Nephron (organoid): ENCODE measurements around the gene MAP4K3.

ENCODE experiments used
- H3K27ac Mint-ChIP-seq, 3 experiments: 2 replicates each; pipeline ENCODE4 v1.8.0; 2020; ENCODE audit warnings: mixed read lengths in 3 of 3, mild to moderate bottlenecking in 2 of 3, moderate library complexity in 1 of 3
- H3K27me3 Mint-ChIP-seq: 2 replicates; pipeline ENCODE4 v1.8.0; 2021; ENCODE audit warnings: low read depth, mild to moderate bottlenecking, moderate library complexity, mixed read lengths
- H3K36me3 Mint-ChIP-seq: 2 replicates; pipeline ENCODE4 v1.8.0; 2020; ENCODE audit warnings: low read depth, mixed read lengths
- H3K4me1 Mint-ChIP-seq: 2 replicates; pipeline ENCODE4 v1.8.0; 2020; ENCODE audit warnings: mixed read lengths
- H3K4me3 Mint-ChIP-seq, 3 experiments: 2 replicates each; pipeline ENCODE4 v1.8.0; 2020; ENCODE audit warnings: mild to moderate bottlenecking in 3 of 3, mixed read lengths in 3 of 3, moderate library complexity in 2 of 3
- H3K9me3 Mint-ChIP-seq: 2 replicates; pipeline ENCODE4 v1.8.0; 2020; ENCODE audit warnings: mixed read lengths
- TF ChIP-seq, protein P1 (sequence below), 3 experiments: fragments of 200-600 bp; sonication (generic); IDR thresholded peaks; one replicate each; pipeline ENCODE4 v1.5.0; 2021; ENCODE audit warnings: antibody characterized with exemption in 3 of 3; ENCODE audit not compliant: unreplicated experiment in 3 of 3

Gene MAP4K3

DNA sequence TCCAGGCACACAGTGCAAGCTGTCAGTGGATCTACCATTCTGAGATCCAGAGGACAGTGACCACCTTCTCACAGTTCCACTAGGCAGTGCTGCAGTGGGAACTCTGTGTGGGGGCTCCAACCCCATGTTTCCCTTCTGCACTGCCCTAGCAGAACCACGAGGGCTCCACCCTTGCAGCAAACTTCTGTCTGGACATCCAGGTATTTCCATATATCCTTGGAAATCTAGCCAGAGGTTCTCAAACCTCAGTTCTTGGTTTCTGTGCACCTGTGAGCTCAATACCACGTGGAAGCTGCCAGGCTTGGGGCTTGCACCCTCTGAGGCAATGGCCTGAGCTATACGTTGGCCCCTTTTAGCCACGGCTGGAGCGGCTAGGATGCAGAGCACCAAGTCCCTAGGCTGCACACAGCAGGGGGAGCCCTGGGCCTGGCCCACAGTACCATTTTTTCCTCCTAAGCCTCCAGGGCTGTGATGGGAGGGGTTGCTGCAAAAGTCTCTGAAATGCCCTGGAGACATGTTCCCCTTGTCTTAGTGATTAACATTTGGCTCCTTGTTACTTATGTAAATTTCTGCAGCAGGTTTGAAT, 77.5 kb downstream of the MAP4K3 start:
- H3K27me3 Mint-ChIP-seq = no peaks in the 10 kb centered on the region
- H3K36me3 Mint-ChIP-seq = peaks cover 83% of the 10 kb centered on the region
- peaks cover 36% of the 10 kb centered on the region for H3K9me3 Mint-ChIP-seq
- H3K4me3 Mint-ChIP-seq = no peak overlapping the region
- peaks cover 6% of the 10 kb centered on the region for H3K4me1 Mint-ChIP-seq
- no peak overlapping the region for H3K27ac Mint-ChIP-seq
- TF ChIP-seq, protein P1, sequence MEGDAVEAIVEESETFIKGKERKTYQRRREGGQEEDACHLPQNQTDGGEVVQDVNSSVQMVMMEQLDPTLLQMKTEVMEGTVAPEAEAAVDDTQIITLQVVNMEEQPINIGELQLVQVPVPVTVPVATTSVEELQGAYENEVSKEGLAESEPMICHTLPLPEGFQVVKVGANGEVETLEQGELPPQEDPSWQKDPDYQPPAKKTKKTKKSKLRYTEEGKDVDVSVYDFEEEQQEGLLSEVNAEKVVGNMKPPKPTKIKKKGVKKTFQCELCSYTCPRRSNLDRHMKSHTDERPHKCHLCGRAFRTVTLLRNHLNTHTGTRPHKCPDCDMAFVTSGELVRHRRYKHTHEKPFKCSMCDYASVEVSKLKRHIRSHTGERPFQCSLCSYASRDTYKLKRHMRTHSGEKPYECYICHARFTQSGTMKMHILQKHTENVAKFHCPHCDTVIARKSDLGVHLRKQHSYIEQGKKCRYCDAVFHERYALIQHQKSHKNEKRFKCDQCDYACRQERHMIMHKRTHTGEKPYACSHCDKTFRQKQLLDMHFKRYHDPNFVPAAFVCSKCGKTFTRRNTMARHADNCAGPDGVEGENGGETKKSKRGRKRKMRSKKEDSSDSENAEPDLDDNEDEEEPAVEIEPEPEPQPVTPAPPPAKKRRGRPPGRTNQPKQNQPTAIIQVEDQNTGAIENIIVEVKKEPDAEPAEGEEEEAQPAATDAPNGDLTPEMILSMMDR (IDR thresholded peaks at IDR 0.05; ENCODE audit: unreplicated experiment in 3 of 3) = no peak

DNA sequence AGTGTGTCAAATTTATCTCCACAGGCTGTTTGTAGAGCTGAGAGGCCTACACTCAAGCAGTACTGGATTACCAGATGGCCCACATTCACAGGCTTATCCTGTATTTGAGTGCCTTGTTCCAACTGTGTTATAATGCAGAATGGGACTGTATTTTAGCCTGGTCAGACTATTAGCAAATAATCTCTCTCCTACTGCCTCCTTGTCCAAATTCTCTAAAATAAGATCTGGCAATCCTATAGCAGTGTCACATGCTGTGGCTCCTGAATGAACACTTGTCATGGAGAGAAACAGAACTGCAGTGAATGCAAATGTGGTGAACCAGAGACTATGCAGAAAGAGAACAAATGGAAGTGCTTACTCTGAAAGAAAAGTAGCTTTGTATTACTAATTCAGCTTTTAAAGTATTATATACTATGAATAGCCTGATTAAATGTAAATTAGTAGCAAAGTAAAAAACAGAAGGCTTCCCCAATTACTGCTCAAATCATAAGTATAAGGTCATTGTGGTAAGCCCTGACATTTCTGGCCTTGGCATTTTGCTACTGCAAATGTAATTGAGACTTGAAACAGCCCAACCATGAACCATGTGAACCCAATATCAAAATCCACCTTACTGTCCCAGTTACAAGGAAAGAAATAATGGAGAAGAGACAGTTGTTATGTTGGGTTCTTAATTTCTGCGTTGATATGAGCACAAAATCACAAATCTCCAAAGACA, 80.0 kb downstream of the MAP4K3 start:
- no peaks in the 10 kb centered on the region for H3K27me3 Mint-ChIP-seq

DNA sequence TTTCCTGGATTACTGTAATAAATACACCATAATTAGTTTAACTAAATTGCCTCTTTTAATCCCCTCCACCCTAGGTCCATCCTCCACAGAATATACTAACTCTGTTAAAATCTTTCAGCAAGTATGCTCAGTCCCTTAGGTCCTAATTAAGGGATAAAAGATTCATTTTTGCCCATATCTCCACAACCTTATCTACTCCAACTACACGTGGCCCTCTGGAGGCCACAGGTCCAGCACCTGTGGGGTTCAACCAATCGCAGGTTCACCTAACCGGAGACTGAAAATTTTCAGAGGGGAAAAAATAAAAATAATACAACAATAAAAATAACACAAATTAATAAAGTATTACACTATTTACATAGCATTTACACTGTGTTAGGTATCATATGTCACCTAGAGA, 86.4 kb downstream of the MAP4K3 start:
- Mint-ChIP-seq H3K36me3 (peaks cover 35% of the 10 kb centered on the region), H3K4me1 (no peaks in the 10 kb centered on the region), H3K27me3 (no peaks in the 10 kb centered on the region), H3K9me3 (no peaks in the 10 kb centered on the region), H3K27ac (no peak overlapping the region), H3K4me3 (no peak overlapping the region)
- TF ChIP-seq, protein P1 (IDR thresholded peaks at IDR 0.05; ENCODE audit: unreplicated experiment in 3 of 3) = no peak

More for the DNA sequence above, 80.0 kb downstream of the MAP4K3 start:
- peaks cover 26% of the 10 kb centered on the region for H3K9me3 Mint-ChIP-seq
- TF ChIP-seq, protein P1 (IDR thresholded peaks at IDR 0.05; ENCODE audit: unreplicated experiment in 3 of 3) = no peak
- no peak overlapping the region for H3K4me3 Mint-ChIP-seq
- peaks cover 6% of the 10 kb centered on the region for H3K4me1 Mint-ChIP-seq
- peaks cover 74% of the 10 kb centered on the region for H3K36me3 Mint-ChIP-seq
- H3K27ac Mint-ChIP-seq = no peak overlapping the region

DNA sequence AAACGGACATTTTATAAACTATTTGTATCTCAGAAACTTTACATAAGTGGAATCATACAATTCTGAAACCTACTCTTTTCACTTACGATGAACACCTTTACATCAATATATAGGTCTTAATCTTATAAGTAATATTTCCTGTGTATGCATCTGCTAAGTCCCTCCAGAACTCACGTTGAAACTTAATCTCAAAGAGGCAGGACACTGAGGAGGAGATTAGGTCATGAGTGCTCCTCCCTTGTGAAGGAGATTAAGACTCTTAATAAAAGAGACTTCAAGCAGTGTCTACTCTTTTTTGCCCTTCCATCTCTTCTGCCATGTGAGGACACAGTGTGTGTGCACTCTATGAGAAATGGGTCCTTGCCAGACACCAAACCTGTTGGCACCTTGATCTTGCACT, 98.6 kb downstream of the MAP4K3 start:
- Mint-ChIP-seq H3K4me3 (no peak overlapping the region), H3K4me1 (no peaks in the 10 kb centered on the region), H3K9me3 (no peaks in the 10 kb centered on the region), H3K27ac (no peak overlapping the region), H3K27me3 (no peaks in the 10 kb centered on the region), H3K36me3 (peaks cover 40% of the 10 kb centered on the region)
- TF ChIP-seq, protein P1 (IDR thresholded peaks at IDR 0.05; ENCODE audit: unreplicated experiment in 3 of 3) = no peak

DNA sequence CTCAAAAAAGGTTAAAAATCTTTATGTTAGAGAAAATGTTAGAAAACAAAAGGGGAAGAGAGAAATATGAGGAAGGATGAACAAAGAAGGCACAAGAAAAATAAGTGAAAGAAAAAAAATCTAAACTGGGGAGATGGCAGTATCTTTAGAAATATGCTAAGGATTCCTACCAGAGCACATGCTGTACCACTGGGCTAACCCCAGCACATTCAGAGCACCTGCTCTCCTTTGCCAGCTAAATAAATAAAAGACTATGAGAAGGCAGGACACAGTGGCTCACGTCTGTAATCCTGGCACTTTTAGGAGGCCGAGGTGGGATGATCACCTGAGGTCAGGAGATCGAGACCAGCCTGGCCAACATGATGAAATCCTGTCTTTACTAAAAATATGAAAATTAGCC, 101.2 kb downstream of the MAP4K3 start:
- Mint-ChIP-seq H3K9me3 (no peaks in the 10 kb centered on the region), H3K4me3 (no peak overlapping the region), H3K27ac (no peak overlapping the region), H3K27me3 (no peaks in the 10 kb centered on the region), H3K36me3 (peaks cover 29% of the 10 kb centered on the region), H3K4me1 (no peaks in the 10 kb centered on the region)
- TF ChIP-seq, protein P1 (IDR thresholded peaks at IDR 0.05; ENCODE audit: unreplicated experiment in 3 of 3) = no peak

DNA sequence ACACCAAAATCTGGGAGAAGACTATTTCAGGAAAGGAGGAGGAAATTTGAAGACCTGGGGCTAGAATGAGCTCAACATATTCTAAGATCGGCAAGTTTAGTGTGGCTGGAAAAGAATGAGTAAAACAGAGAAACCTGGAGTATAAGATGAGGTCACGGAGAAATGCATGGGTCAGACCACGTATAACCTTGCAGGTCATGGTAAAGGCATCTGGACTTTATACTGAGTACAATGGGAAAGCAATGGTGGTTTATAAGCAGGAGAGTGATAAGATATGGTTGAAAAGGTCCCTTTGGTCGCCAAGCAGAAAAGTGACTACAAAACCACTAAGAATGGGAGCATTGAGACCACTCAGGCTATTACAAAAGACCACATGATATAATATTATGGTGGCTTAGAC, 102.1 kb downstream of the MAP4K3 start:
- Mint-ChIP-seq H3K4me1 (no peaks in the 10 kb centered on the region), H3K4me3 (no peak overlapping the region), H3K27ac (no peak overlapping the region), H3K9me3 (no peaks in the 10 kb centered on the region), H3K36me3 (peaks cover 28% of the 10 kb centered on the region), H3K27me3 (no peaks in the 10 kb centered on the region)
- TF ChIP-seq, protein P1 (IDR thresholded peaks at IDR 0.05; ENCODE audit: unreplicated experiment in 3 of 3) = no peak
